Colonic mucosa (tissue), 4 donors: Measurements from ENCODE around the gene ITPRIPL2. TPM values are rescaled to one million over a fixed set of nuclear protein-coding genes. Genes with fewer than 3 reads are reported as not detected.
A peak's percentile ranks its signal among the peaks of the same experiment; 100 is the strongest.

Experiments
- DNase-seq: peaks from one replicate; pipeline ENCODE4 v3.0.0-alpha.2; 2020
- H3K27ac ChIP-seq: fragments of 200-600 bp; one replicate; pipeline ENCODE4 v1.8.0; 2021
- H3K27me3 ChIP-seq: fragments of 200-600 bp; one replicate; pipeline ENCODE4 v1.8.0; 2021
- H3K36me3 ChIP-seq: fragments of 200-600 bp; one replicate; pipeline ENCODE4 v1.8.0; 2021
- H3K4me1 ChIP-seq: fragments of 200-600 bp; one replicate; pipeline ENCODE4 v1.8.0; 2021; ENCODE audit warnings: mild to moderate bottlenecking
- H3K4me3 ChIP-seq: fragments of 200-600 bp; one replicate; pipeline ENCODE4 v1.8.0; 2021
- H3K9ac ChIP-seq, 2 donors: one replicate each; pipeline ENCODE4 v1.7.0; 2013; ENCODE audit warnings: control low read depth in 2 of 2, low read depth in 2 of 2, low read length in 2 of 2
- H3K9me3 ChIP-seq: fragments of 200-600 bp; one replicate; pipeline ENCODE4 v1.8.0; 2021
- CTCF ChIP-seq: fragments of 200-600 bp; IDR thresholded peaks from one replicate; pipeline ENCODE4 v1.8.0; 2022; ENCODE audit warnings: antibody characterized with exemption, mild to moderate bottlenecking
- intact Hi-C: fragments of 100-400 bp; cut with DNase I; formaldehyde crosslinking; loops from one replicate; pipeline ENCODE4 v1.14.1; 2022
- total RNA-seq, 2 donors: library from RNA; stranded (reverse); fragmentation: NEBNext Ultra II Directional in 1 of 2; extraction: Animal tissue kit (Norgen Biotek cat#: 25700) in 1 of 2; gene quantifications; one replicate each; pipeline ENCODE4 v1.2.1, GENCODE V29; 2021
- donor health status: healthy.
- donor health status: DM: no; HTN: no; CAD: no.
- donor health status: DM: no; HTN: no; CAD: no.

ITPRIPL2 gene
- total RNA-seq, 2 donors from 2014 or later, result 34.9 to 36.2 TPM

GRCh38 chr16:19088341-19088916 lies 25.3 kb upstream of the ITPRIPL2 start:
- H3K4me3 ChIP-seq, result no peak overlapping the region
- intact Hi-C loops, result loop anchor here (5.0 to 10.0 kb wide), 3 partner anchors 89 to 416 kb away; no protein-coding TSS in a partner anchor
- no peaks in the 10 kb centered on the region for H3K9me3 ChIP-seq
- no peak overlapping the region for H3K9ac ChIP-seq
- H3K27me3 ChIP-seq, result no peaks in the 10 kb centered on the region
- DNase-seq, result no peak
- H3K27ac ChIP-seq, result no peak overlapping the region
- H3K4me1 ChIP-seq, result no peaks in the 10 kb centered on the region
- no peak for TF ChIP-seq CTCF
- no peaks in the 10 kb centered on the region for H3K36me3 ChIP-seq

- intact Hi-C loops, result loop anchor here (5.0 to 10.0 kb wide), 3 partner anchors 88 to 415 kb away; no protein-coding TSS in a partner anchor
- DNase-seq, result no peak
- TF ChIP-seq CTCF, result no peak
- Histone ChIP-seq H3K27ac (no peak overlapping the region), H3K27me3 (no peaks in the 10 kb centered on the region), H3K9ac (no peak overlapping the region), H3K4me3 (no peak overlapping the region), H3K4me1 (no peaks in the 10 kb centered on the region), H3K36me3 (no peaks in the 10 kb centered on the region), H3K9me3 (no peaks in the 10 kb centered on the region)
Observed at GRCh38 chr16:19089410-19089955, 24.3 kb upstream of the ITPRIPL2 start.

GRCh38 chr16:19090916-19091315 lies 22.8 kb upstream of the ITPRIPL2 start:
- Histone ChIP-seq H3K27ac (no peak overlapping the region), H3K9me3 (no peaks in the 10 kb centered on the region), H3K36me3 (no peaks in the 10 kb centered on the region), H3K9ac (no peak overlapping the region), H3K4me1 (no peaks in the 10 kb centered on the region), H3K27me3 (no peaks in the 10 kb centered on the region), H3K4me3 (no peak overlapping the region)
- TF ChIP-seq CTCF, result no peak
- no peak for DNase-seq
- intact Hi-C loops, result no loop called here

GRCh38 chr16:19092653-19093410 lies 20.9 kb upstream of the ITPRIPL2 start:
- no peak for DNase-seq
- H3K9me3 ChIP-seq, result no peaks in the 10 kb centered on the region
- no peaks in the 10 kb centered on the region for H3K27me3 ChIP-seq
- H3K36me3 ChIP-seq, result no peaks in the 10 kb centered on the region
- H3K4me3 ChIP-seq, result no peak overlapping the region
- H3K9ac ChIP-seq, result peak overlapping the region in 1 of 2 donors; percentile 19
- no peak for TF ChIP-seq CTCF
- no peaks in the 10 kb centered on the region for H3K4me1 ChIP-seq
- H3K27ac ChIP-seq, result no peak overlapping the region
- intact Hi-C loops, result no loop called here

GRCh38 chr16:19093631-19094541 lies 19.9 kb upstream of the ITPRIPL2 start:
- TF ChIP-seq CTCF, result no peak
- Histone ChIP-seq H3K9ac (no peak overlapping the region), H3K4me1 (no peaks in the 10 kb centered on the region), H3K27me3 (no peaks in the 10 kb centered on the region), H3K9me3 (no peaks in the 10 kb centered on the region), H3K36me3 (no peaks in the 10 kb centered on the region), H3K27ac (no peak overlapping the region), H3K4me3 (no peak overlapping the region)
- DNase-seq, result no peak
- intact Hi-C loops, result no loop called here
